GM12875 (cell line): ENCODE results near the gene OR10A7.

Source experiments
- H3K4me3 ChIP-seq: one replicate; pipeline ENCODE4 v1.5.1; 2011; ENCODE audit warnings: low read depth, low read length, control low read depth
- CTCF ChIP-seq: IDR thresholded peaks from 2 replicates; pipeline ENCODE4 v1.5.1; 2011; ENCODE audit warnings: low read depth, mild to moderate bottlenecking, control low read depth, inconsistent platforms, low read length, moderate library complexity, borderline replicate concordance; ENCODE audit not compliant: insufficient read depth

The OR10A7 gene

GRCh38 chr12:55194382-55194781 is 26.4 kb upstream of the OR10A7 start:
- no peak overlapping the region for H3K4me3 ChIP-seq
- no peak for TF ChIP-seq CTCF

DNA sequence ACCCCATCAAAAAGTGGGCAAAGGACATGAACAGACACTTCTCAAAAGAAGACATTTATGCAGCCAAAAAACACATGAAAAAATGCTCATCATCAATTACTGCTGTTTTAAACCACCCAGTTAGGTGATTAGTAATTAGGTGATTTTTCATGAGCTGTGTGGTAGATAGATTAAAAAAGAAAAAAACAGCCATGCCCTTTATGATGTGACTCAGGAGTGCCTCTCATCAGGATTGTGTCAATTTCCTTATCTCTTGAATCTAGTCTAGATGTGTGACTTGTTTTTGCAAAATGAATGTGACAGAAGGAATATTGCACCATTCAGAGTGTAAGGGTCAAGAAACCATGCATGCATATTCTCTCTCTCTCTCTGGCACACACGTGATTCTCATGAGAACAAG is 5.7 kb downstream of the OR10A7 start:
- no peak for TF ChIP-seq CTCF
- no peak overlapping the region for H3K4me3 ChIP-seq

- TF ChIP-seq CTCF = no peak
- no peak overlapping the region for H3K4me3 ChIP-seq
Observed at GRCh38 chr12:55227643-55228042, 6.8 kb downstream of the OR10A7 start.

DNA sequence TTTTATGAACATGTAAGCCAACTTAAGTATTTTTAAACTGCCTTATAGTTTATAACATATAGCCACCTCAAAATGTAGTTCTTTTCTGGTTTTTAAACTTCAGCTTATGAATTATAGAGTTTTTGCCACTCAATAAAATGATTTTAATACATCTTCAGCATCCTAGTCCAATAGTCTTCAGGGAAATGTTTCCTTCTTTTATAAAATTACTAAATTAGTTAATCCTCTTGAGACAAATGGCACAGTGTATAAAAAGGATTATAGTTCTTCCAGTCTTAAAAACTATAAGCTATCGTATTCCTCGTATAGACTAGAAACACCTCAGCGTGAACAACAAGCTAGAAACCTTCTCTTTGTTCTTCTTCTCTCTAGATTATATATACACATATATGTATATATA is 23.5 kb downstream of the OR10A7 start, which contains the start of gene OR6C74:
Gene OR6C74 (plus strand): TSS at position 301 of the 400 bp plus-strand sequence. CDS start 2,679 bp downstream, outside the sequence.
- H3K4me3 ChIP-seq = no peak within 1 kb of the TSS
- TF ChIP-seq CTCF = no peak

- TF ChIP-seq CTCF = no peak
- H3K4me3 ChIP-seq = no peak overlapping the region
Observed at GRCh38 chr12:55246159-55246558, 25.3 kb downstream of the OR10A7 start.

- TF ChIP-seq CTCF = no peak
- no peak overlapping the region for H3K4me3 ChIP-seq
Observed at GRCh38 chr12:55250944-55251343, 30.1 kb downstream of the OR10A7 start.

GRCh38 chr12:55253281-55253680 is 32.5 kb downstream of the OR10A7 start:
- H3K4me3 ChIP-seq = no peak overlapping the region

More at GRCh38 chr12:55253281-55253680, 32.5 kb downstream of the OR10A7 start:
- no peak for TF ChIP-seq CTCF
